Non-pigmented ciliary epithelial cell (primary cell): ENCODE measurements around the gene TRIOBP.

ENCODE experiments used
- DNase-seq: peaks from one replicate; pipeline ENCODE4 v3.0.0-alpha.2; 2010; ENCODE audit warnings: low read depth

Gene TRIOBP

DNA sequence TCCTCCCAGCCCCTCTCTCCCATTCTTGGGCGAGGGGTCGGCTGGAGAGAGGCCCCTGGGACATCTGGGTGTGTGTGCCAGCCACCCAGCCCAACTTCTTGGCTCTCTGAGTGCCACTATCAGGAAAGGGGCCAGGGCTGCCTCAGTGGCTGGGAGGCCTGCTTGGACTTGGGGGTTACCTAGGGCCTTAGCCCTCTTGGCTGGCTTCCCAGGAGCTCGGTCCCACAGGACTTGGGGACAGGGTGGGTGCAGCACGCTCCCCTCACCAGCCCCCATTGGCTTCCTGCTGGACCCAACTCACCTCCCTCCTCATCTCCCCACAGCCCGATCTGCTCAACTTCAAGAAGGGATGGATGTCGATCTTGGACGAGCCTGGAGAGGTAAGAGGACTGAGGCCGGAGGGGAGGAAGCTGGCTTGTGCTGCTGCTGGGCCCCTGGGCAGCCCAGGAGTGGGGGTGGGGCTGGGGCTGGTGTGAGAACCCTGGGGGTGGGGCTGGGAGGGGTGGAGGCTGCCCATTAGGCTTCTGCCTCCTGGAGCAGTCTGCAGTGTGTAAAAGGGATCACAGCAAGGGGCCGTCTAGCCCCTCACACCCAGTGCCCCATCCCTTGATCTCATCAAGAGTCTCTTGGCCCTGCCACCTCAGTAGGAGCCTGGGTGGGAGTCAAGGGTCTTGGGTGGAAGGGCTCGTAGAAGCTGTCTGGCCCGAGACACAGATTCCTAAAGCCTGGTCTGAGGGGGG, 54.8 kb downstream of the TRIOBP start:
- DNase-seq, result no peak

DNA sequence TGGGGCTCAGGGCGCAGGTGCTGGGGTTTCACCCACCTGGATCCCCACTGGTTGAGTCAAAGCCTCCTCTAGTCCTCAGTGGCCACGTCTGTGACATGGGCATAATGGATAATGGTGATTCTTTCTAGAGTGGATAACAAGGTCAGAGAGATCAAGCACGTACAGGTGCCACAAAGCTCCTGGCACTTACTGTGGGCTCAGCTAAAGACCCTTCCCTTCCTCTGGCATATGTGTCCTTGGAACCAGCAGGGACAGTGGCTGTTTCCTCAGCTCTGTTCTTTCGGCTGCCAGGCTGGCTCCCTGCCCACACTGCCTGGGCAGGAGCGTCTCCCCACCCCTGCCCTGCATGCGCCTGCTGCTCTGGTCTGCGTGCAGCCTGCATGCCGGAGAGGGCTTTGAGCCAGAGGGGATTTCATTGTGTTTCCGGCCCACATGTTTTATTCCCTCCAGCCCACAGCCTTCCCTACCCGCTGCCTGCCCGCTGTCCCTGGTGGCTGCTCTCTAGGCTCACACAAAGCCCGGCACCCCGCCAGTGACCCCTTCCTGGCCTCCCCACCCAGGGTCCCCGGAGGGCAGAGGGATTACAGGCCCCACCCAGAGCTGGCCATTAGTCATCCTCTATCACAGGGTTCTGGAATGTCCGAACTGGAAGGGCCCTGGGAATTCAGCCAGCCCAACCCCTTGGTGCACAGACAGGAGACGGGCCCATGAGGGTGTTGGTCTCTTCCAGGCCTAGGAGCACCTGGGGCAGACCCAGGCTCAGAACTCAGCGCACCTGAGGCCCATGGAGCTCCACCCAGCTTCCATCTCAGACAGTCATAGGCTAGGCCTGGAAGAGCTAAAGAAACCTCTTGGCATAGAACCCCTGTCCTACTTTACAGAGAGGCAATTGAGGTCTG, 55.6 kb downstream of the TRIOBP start:
- DNase-seq, result peak; percentile 58

DNA sequence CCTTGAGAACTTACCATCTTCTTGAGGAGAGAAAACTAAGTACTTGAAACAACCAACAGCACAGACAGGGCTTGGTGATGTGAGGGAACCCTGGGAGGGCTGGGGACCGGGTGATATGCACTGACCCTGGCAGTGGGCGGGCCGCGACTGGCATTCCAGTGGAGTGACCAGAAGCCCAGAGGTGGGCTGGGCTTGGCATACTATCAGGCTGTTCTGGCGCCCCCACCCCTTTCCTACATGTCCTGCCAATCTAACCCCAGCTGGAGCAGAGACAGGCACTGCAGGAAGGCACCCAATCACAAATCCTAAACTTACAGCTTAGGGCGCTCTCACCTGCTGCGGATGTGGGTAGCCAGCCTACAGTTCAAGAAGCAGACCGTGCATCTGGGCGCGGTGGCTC, 56.9 kb downstream of the TRIOBP start:
- no peak for DNase-seq

DNA sequence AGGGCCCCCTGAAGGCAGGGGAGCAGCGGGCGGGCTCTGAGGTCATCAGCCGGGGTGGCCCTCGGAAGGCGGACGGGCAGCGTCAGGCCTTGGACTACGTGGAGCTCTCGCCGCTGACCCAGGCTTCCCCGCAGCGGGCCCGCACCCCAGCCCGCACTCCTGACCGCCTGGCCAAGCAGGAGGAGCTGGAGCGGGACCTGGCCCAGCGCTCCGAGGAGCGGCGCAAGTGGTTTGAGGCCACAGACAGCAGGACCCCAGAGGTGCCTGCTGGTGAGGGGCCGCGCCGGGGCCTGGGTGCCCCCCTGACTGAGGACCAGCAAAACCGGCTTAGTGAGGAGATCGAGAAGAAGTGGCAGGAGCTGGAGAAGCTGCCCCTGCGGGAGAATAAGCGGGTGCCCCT, 60.8 kb downstream of the TRIOBP start:
- DNase-seq, result no peak

DNA sequence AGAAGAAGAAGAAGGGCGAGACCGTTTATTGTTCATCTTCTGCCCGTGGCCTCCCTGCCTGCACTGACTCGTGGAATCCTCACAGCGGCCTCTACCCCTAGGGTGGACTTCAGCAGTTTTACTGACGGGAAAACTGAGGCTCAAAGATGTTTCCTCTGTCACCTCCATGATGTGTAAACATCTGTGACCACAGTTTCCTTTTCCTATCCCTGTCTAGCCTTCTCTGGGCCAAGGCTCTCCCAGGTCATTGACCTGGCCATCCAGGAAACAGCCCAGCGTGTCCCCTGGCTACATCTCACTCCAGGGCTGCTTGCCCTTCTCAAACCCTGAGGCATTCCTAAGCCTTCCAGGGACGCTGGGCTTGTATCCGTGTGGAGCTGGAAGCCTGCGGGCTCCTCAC, 61.8 kb downstream of the TRIOBP start:
- DNase-seq, result no peak

DNA sequence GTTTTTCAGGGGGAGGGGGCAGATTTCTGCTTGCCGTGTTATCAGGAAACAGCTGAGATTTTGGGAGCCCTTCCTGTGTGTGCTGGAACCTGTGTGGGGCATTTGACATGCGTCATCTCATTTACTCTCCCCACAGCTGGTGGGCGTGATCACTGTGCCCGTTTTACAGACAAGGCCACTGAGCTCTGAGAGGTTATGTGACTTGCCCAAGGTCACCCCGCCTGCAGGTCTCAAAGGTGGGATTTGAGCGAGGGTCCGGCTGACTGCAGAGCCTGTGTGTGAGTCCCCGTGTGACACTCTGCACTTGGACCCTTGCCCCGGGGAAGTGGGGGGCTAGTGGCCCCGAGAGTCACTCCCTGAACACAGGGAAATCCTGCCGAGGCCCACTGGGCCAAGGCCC, 62.4 kb downstream of the TRIOBP start:
- DNase-seq, result no peak

DNA sequence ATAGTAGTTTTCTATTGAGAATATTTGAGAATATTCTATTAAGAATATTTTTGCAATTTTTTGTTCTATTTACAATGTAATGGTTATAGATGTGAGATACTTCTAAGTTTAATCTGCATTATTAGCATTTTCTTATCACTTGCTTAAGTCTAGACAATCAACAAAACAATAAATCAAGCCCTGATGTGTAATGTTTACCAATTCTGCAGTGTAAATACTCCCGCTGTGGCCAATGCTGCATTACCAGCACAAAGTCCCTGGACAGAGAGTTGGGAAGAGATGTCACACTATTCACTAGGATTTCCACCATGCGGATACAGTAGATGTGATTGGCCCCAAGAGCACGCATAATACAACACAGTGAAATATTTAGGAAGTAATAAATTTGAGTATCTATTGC, 63.3 kb downstream of the TRIOBP start:
- no peak for DNase-seq

DNA sequence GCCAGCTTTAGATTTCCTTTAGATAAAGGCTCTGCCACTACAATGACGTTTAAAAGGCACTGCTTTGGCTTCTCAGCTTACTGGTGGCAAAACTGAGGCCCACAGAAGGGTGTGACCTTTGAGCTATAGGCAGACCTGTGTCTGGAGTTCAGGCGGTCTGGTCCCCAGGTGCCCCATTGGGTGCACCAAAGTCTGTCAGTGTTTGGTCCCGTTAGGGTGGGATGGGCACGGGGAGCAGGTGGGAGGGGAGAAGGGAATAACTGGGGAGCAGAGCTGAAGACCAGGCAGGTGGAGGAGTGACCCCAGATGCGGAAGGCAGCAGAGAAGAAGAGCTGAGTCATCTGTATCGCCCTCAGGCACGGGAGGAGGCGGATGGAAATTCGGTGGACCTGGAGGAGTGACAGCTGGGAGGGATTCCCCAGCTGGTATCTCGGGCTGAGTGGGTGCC, 65.6 kb downstream of the TRIOBP start:
- DNase-seq, result no peak

DNA sequence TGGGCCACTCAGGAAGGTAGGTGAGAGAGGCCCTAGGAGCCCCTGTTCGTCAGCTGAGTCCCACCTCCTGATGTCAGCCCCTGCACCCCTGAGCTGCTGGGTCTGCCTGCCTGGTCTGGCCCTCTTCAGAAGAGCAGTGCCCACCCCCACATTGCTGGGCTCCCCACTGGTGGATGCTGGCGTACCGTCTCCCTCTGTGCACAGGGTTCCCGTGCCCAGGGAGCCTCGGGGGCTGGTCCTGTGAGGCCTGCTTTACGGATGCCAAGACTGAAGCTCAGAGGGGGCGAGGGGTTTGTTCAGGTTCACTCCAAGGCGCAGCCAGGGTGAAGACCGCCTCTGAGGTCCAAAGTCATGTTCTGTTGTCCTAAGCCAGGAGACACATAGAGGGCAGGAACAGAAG, 66.2 kb downstream of the TRIOBP start:
- no peak for DNase-seq

DNA sequence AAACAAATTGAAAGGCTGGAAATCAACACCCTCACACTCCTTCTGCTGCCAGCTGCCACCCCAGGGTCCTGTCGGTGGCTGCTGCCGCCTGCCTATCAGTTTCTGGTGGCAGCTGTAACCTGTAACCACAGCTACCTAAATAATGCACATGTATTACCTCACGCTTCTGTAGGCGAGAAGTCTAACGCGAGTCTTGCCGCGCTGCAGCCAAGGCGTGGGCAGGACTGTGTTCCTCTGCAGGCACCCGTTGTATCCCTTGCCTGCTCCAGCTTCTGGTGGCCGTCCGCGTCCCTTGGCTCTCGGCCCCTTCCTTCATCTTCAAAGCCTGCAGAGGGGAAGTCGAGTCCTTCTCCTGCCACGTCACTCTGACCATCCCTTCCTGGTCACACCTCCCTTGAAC, 66.8 kb downstream of the TRIOBP start:
- DNase-seq, result no peak

DNA sequence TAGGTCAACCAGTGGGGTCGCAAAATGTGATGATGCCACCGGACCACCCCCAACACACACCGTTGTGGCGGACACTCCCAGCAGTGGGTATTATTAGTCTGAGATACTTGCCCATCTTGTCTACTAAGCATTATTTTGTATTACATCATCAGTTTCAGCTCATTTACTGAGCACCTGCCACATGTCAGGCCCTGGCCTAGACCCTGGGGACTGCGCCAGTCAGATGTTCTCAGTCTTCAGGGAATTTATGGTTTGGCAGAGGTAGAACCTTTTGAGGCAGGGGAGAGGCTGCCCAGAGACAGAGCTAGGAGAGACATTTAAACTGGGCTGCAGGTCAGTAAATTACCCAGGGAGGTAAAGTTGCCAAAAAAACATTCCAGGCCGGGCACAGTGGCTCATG, 67.8 kb downstream of the TRIOBP start:
- DNase-seq, result no peak

DNA sequence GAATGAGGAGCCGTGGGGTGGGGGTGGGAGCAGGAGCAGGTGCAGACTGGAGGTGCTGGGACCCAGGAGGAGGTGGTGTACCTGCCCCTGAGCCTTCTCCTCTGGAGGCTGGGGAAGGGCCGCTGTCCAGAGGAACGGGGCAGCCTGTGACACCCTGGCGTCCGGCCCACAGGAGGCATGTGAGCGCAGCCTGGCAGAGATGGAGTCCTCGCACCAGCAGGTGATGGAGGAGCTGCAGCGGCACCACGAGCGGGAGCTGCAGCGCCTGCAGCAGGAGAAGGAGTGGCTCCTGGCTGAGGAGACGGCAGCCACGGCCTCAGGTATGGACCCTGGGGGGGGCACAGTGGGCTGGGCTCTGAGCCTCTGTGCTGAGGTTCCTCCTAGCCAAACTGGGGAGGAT, 68.7 kb downstream of the TRIOBP start:
- no peak for DNase-seq

DNA sequence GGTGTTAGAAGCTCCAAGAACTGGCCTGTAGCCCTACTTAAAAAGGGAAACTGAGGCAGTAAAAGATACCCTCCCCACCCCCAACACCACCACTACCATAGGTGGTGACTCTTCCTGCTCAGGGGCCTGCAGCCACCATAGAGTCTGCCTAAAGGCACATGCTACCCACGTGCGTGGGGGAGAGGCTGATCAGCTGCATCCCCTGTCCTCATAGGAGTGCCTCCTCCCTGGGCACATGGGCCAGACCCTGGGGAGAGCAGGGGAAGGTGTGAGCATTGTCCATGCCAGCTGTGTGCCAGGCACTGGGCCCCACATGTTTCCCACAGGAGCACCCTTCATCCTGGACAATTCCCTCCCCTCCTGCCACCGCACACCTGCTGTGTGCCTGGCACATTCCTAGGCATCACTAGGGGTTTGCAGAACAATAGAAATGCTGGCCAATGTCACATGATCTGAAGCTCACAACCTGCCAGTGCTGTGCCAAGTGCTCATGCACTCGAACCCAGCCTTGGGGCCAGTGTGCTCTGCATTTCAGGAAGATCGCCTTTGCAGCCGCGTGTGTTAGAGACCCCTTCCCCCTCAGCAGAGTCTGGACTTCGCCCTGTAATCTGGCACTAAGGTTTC, 69.2 kb downstream of the TRIOBP start:
- DNase-seq, result no peak

DNA sequence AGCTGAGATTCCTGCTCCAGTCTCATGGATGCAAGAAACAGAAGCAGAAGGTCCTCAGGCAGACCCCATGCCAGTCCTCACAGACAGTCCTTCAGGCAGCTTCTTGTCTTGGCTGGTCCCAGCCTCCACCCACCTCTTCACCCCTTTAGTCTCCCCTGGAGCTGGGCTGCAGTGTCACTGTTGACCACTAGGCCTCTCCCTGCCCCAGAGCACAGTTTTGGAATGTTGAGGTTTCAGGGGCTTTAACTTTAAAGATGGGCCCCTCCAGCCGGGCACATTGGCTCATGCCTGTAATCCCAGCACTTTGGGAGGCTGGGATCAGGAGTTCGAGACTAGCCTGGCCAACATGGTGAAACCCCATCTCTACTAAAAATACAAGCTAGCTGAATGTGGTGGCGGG, 71.4 kb downstream of the TRIOBP start:
- DNase-seq, result no peak

DNA sequence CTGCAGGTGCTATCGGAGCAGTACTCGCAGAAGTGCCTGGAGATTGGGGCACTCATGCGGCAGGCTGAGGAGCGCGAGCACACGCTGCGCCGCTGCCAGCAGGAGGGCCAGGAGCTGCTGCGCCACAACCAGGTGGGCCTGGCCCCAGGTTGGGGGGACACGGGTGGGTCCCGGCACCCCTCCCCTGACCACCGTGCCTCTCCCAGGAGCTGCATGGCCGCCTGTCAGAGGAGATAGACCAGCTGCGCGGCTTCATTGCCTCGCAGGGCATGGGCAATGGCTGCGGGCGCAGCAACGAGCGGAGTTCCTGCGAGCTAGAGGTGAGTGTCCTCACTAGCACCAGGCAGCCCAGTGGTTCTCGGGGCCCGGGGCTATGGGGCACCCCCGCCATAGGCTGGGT, 72.2 kb downstream of the TRIOBP start:
- DNase-seq, result no peak

DNA sequence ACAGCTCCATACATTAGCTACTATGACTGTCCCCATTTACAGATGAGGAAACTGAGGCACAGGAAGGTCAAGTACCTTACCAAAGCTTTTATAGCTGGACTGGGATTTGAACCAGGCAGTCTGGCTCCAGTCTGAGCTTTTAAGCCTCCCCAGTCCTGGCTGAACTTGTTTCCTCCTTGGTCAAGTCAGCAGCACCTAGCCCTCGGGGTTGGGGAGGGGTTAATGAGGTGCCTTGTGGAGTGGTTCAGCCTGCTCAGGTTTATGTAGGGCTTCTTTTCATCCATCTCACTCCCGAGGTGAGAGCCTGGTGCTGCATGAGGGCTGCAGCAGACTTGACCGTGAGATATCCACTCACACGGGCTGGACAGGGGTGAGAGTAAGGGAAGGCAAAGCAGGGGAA, 74.2 kb downstream of the TRIOBP start:
- no peak for DNase-seq

DNA sequence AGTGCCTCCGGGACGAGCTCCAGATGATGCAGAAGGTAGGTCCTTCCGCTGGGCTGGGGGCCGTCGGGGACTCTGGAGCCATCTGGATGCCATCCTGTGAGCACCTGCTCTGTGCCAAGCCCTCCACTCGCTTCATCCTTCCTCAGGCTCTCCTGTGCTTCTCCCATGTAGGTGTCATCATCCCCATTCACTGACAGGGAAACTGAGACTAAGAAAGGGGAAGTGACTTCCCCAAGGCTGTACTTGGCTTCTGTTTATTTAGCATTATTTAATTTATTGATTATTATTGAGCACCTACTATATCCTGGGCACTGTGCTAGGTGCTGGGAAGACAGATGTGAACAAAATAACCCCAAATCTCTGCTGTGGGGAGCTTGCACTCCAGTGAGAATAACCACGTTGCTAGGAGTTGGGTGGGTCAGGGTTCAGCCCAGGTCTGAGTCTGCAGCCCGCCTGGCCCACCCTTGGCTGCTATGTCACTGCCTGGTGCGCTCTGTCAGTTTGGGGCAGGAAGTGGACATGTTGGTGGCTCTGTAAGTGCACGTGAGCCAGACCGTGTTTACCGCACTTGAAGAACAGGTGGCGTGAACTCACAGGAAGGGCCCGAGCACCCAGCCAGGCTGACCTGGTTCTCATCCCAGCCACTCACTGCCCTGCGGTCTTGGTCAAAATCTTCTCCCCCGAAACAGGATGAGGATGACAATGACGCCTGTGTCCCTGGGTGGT, 75.0 kb downstream of the TRIOBP start:
- DNase-seq, result no peak

DNA sequence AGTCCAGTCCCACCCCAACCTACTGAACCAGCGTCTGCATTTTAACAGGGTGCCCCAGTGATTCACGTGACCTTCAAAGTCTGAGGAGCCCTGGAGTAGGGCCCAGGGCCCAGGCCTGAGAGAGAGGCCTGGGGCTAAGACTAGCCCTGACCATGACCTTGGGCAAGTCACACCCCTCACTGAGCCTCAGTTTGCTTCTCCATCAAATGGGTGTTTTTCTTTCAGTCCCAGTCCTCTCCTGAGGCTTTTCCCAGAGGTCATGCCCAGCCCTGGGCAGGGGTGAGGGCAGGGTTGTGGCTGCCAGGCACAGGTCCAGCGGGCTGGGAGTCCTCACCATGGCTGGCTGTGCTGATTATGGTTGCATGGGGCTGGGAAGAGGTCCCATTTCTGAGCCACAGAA, 77.9 kb downstream of the TRIOBP start:
- no peak for DNase-seq

DNA sequence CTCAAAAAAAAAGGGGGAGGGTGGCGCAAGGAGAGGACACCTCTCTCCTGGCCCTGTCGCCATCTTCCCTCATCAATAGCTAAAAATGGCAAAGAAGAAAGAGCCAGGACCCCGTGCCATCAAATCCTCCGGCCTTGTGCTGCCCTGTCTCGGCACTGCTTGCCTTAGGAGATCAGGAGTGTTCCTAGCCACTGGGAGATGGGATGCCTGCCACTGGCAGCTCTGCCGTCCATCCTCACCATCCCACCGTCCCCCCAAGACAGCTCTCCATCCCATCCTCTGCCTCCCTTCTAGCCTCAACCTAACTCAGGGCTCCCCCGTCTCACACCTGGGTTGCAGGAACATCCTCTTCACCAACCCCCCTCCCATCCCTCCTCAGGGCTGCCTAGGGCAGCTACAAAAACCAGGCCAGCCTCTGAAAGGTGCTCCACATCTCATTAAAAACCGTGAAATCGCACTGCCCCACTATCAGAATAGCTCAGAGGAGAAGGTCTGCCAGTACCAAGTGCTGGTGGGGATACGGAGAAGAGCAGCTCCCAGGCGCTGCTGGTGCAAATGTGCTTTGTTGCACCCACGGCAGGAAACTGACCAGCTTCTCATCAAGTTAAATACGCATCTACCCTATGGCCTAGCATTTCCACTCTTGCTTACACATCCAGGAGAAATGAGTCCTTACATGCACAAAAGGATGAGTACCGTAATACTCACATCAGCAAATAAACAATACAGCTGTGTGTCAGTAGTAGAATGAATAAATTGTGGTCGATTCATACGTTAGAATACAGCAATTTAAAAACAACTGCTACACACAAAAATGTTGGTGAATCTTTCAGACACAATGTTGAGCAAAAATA, 79.2 kb downstream of the TRIOBP start:
- DNase-seq, result peak; percentile 44

DNA sequence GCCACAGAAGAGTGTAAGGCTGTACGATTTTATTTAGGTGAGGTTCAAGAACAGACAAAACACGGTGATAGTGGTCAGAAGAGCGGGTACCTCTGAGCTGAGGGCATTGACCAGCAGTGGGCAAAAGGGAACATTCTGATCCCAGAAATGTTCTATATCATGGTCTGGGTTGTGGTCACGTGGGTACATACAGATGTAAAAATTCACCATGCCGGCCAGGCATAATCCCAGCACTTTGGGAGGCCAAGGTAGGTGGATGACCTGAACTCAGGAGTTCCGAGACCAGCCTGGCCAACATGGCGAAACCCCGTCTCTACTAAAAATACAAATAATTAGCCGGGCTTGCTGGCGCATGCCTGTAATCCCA, 79.8 kb downstream of the TRIOBP start:
- no peak for DNase-seq

DNA sequence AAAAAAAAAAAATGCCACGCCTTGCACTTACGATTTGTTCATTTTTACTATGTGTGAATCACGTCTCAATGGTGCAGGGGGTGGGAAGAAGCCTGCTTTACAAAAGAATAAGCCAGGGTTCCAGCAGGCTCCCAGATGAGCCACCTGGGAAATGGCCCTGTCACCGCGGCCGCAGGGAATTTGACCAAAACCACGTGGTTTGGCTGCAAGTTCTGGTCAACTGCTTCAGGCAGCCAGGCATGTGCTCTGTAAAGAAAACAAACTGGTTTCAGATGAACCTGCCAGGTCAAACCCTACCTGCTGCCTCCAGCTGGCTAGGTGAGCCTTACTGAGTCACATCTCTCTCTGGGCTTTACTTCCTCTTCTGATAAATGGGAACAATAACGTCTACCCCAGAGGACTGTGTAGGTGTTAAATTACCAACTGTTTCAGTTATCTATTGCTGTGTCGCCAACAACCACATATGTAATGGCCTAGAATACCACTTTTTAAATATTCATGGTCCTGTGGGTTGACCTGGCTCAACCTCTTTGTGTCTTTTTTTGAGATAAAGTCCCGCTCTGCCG, 80.4 kb downstream of the TRIOBP start:
- DNase-seq, result peak; percentile 42
